NCI-H187 (cell line): ENCODE data around the gene MNAT1.
"Not testable (repeated sequence)": the region's sequence is repeated elsewhere in the genome, so short reads cannot be mapped to it uniquely, and the experiment has no call there.

Source experiments
- DNase-seq, 2 experiments: peaks; one replicate each; lab custom pipeline; 2025; lab: John Stamatoyannopoulos, UW

The MNAT1 gene

GRCh38 chr14:60882219-60882618 lies 147.7 kb downstream of the MNAT1 start:
- DNase-seq: no peak

GRCh38 chr14:60884134-60884533 lies 149.6 kb downstream of the MNAT1 start:
- no peak for DNase-seq

GRCh38 chr14:60890636-60891035 lies 156.1 kb downstream of the MNAT1 start:
- DNase-seq: not testable (repeated sequence)

DNA sequence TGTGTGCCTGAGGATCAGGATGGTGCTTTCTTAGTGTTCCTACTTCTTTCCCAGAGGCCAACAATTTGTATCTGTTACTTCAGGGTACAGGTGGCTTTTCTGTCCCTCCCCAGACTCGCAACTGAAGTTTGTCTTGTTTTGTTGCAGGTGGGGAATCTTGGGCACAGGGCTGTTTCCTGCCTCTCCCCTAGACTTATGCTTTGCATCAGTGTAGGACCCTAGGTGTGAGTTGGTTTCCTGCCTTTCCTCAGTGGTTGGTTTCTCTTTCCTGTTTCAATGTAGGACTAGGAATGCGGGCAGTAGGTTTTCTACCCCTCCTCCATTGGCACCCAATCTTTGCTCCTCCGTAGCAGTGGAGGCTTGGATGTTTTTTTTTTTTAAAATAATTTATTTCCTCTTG lies 159.3 kb downstream of the MNAT1 start:
- DNase-seq: no peak

- no peak for DNase-seq
These were observed 169.8 kb downstream of the MNAT1 start for GRCh38 chr14:60904381-60904780.

DNA sequence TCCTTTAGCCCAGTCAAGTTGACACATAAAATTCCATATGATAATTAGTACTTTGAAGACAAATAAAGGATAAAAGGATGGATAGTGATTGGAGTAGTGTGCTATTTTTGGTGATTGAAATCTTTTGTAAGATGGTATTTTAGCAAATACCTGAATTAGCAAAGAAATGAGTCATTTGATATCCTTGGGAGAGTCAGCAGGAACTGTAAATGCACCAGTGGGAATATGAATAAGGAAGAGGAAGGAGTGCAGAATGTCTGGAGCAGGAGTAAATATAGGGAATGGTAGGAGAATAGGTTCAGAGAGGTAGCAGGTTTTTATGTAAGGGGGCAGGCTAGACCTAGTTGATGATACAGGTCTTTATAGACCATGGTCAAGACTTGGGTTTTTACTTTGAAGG lies 171.4 kb downstream of the MNAT1 start:
- DNase-seq: no peak

DNA sequence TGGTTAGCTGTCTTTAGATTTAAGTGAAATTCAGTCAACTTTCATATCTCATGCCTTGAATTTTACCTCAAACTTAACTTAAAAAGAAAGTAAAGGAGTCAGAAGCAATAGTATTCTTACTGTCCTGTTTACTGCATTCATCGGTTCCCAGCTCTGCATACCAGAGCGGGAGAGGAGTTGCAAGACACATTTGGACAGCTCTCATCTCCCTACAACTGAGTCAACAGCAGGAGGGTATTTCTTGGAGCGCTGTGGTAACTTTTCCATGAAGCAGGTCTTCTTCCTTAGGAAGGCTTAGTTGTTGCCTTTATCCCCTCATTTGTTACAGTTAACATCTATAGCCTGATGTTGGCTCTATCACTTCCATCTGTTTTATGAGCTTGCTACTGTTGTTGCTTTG lies 181.2 kb downstream of the MNAT1 start:
- DNase-seq: no peak

- DNase-seq: no peak
These were observed 187.5 kb downstream of the MNAT1 start for GRCh38 chr14:60922050-60922449.

GRCh38 chr14:60925286-60925685 lies 190.7 kb downstream of the MNAT1 start:
- DNase-seq: no peak

DNA sequence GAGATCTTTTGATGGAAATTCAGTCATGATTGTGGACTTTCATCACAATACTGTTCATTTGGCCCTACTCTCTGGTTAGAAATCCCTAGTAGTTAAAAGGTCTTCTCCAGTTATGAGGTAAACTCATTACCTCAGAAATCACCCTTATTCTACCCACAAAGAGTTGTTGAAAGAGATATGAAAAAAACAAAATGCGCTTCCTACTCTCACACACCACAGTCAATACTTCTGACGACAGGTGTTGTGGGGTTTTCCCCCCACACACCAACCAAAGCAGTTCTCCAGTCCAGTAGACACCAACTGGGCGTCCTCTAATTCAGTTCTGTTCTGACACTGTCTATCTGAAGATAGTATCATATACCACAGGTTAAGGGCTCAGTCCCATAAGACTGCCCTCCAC lies 191.4 kb downstream of the MNAT1 start:
- DNase-seq: no peak

DNA sequence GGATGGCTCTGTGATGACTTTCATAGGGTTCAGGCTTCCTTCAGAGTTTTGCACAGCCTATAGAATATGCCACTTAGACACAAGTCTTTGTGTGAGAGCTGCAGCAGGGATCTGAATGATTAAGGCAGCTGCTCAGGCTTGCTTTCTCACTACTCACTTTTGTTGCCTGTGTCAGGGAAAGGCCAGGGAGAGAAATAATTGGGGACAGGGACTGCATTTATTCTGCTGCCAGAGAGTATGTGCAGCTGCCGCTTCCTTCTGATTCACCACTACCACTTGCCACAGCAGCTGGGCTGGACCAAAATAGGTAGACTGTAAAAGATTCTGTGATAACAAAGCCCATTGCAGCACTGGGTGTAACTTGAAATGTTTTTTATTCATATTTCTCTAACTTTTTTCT lies 196.7 kb downstream of the MNAT1 start:
- no peak for DNase-seq

DNA sequence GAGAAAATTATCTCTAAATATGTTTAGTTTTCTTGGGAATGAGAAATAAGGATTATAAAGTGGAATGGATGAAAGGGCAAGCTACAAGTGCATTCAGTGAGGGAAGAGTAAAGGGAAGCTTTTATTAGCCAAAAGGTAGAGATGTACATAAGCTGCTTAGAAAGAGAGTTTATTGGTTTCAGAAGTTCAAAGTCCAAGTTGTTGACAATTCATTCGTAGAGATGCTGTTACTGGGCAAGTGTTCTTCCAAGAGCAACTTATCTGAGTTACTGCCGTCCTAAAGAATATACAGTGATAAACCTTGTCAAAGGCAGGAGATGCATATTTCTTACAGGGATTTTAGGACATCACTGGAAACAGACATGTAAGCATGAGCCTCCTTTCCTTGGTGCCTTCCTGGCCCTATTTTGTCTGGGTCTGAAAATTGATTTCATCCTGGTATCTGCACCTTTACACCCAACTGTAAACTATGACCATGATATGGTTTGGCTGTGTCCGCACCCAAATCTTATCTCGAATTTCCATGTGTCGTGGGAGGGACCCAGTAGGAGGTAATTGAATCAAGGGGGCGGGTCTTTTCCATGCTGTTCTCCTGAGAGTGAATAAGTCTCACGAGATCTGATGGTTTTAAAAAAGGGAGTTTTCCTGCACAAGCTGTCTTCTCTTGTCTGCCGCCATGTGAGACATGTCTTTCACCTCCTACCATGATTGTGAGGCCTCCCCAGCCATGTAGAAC lies 199.5 kb downstream of the MNAT1 start:
- no peak for DNase-seq

DNA sequence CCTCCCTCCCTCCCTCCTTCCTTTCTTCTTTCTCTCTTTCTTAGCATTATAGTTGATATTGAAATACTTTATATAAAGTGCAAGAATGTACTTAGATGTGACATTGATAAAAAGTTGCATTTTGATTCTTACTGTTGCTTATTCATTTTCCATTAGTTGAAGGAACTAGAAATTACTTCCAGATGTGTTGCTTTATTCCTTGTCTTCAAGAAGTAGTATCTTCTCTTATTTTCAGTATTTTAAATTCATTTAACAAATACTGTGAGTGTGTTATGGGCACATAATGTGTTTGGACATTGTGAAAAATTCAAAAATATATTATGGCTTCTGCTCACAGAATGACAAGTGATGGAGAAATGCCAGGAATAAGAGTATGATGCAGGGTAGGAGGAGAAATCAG lies 200.8 kb downstream of the MNAT1 start:
- no peak for DNase-seq

GRCh38 chr14:60943637-60944032 lies 209.1 kb downstream of the MNAT1 start:
- no peak for DNase-seq

- DNase-seq: no peak
These were observed 209.6 kb downstream of the MNAT1 start for GRCh38 chr14:60944204-60944603.

GRCh38 chr14:60945984-60946383 lies 211.4 kb downstream of the MNAT1 start:
- no peak for DNase-seq

GRCh38 chr14:60946773-60947172 lies 212.2 kb downstream of the MNAT1 start:
- no peak for DNase-seq

GRCh38 chr14:60951776-60952435 lies 217.3 kb downstream of the MNAT1 start:
- no peak for DNase-seq

DNA sequence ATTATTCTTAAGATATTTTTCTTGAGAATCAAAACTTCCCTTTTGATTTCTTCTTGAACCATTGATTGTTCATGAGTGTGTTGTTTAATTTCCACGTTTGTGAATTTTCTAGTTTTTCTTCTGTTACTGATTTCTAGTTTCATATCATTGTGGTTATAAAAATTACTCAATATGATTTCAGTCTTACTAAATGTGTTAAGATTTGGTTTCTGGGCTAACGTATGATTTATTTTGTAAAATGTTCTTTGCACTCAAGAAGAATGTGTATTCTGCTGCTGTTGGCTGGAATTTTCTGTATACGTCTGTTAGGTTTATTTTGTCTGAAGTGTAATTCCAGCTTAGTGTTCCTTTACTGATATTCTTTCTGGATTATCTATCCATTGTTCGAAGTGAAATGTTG lies 221.6 kb downstream of the MNAT1 start:
- no peak for DNase-seq

DNA sequence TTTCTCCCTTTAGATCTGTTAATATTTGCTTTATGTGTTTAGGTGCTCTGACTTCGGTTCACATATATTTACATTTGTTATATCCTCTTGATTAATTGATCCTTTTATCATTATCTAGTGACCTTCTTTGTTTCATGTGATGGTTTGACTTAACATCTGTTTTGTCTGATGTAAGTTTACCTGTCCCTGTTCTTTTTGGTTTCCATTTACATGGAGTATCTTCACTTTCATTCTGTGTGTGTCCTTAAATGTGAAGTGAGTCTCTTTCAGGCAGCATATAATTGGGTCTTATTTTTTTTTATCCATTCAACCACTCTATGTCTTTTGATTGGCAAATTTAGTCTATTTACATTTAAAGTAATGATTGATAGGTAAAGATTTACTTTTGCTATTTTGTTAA lies 222.1 kb downstream of the MNAT1 start:
- no peak for DNase-seq

DNA sequence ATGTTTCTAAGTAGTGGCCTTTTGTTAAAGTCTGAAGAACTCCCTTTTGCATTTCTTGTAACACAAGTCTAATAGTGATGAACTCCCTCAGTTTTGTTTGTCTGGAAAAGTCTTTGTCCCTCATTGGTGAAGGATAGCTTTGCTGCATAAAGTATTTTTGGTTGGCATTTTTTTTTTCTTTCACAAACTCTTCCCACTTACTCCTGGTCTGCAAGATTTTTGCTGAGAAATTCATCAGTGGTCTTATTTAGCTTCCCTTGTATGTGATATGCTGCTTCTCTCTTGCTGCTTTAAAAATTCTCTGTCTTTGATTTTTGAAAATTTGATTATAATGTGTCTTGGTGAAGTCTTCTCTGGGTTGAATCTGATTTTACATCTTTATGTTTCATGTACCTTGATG lies 223.6 kb downstream of the MNAT1 start:
- DNase-seq: no peak

DNA sequence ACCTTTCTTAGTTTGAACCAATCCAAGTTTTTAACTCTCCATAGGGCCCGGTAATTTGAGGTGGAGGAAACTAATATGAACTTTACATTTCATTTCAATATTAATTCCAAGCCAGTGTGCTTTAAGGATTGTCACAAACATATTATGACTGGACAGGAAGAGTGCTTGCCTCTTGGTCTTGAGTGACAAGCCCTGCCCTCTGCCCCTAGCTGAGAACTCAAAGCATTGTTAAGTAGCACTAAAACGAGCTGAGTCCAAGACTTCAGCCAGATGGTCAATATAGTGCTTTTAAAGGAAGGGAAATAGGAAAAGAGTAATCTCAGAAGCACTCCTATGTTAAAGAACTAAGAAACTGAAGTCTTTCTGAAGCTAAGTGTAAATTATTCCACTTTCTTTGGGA lies 229.2 kb downstream of the MNAT1 start:
- no peak for DNase-seq

GRCh38 chr14:60964904-60965303 lies 230.3 kb downstream of the MNAT1 start:
- no peak for DNase-seq

- no peak for DNase-seq
These were observed 230.8 kb downstream of the MNAT1 start for GRCh38 chr14:60965402-60965801.
